Sigmoid colon (tissue), 7 donors: ENCODE measurements around the gene C15orf61. TPM values are rescaled to one million over a fixed set of nuclear protein-coding genes. Genes with fewer than 3 reads are reported as not detected.

Source experiments
- DNase-seq: peaks from one replicate; pipeline ENCODE4 v3.0.0-alpha.2; 2019
- H3K27ac ChIP-seq, 4 donors: fragments of 200-600 bp; sonication (generic); one replicate each; pipeline ENCODE4 v1.5.1; 2016 to 2019; ENCODE audit warnings: mild to moderate bottlenecking in 1 of 4
- H3K27me3 ChIP-seq, 3 donors: fragments of 200-600 bp; sonication (generic); one replicate each; pipeline ENCODE4 v1.5.1; 2019; ENCODE audit warnings: mild to moderate bottlenecking in 1 of 3
- H3K36me3 ChIP-seq, 4 donors: fragments of 200-600 bp; sonication (generic); one replicate each; pipeline ENCODE4 v1.5.1; 2016 to 2019
- H3K4me1 ChIP-seq, 4 donors: fragments of 200-600 bp; sonication (generic); one replicate each; pipeline ENCODE4 v1.5.1; 2017 to 2019
- H3K4me3 ChIP-seq, 4 donors: fragments of 200-600 bp; sonication (generic); one replicate each; pipeline ENCODE4 v1.5.1; 2017 to 2019; ENCODE audit warnings: mild to moderate bottlenecking in 2 of 4, moderate library complexity in 1 of 4
- H3K9me3 ChIP-seq, 4 donors: fragments of 200-600 bp in 3 of 4; sonication (generic) in 3 of 4; one replicate each; pipeline versions ENCODE4 v1.5.1 to v1.6.1; 2013 to 2019
- EP300 ChIP-seq, 4 donors: sonication (generic); formaldehyde crosslinking; IDR thresholded peaks; one replicate each; pipeline ENCODE4 v1.6.1; 2017; ENCODE audit warnings: antibody characterized with exemption in 4 of 4
- POLR2A ChIP-seq, 2 donors: fragments of 450-650 bp; IDR thresholded peaks; one replicate each; pipeline ENCODE4 v1.6.1; 2016; ENCODE audit warnings: antibody characterized with exemption in 2 of 2, mild to moderate bottlenecking in 2 of 2, moderate library complexity in 2 of 2
- POLR2AphosphoS5 ChIP-seq, 4 donors: sonication (generic); formaldehyde crosslinking; IDR thresholded peaks; one replicate each; pipeline ENCODE4 v1.6.1; 2017; ENCODE audit warnings: antibody characterized with exemption in 4 of 4
- WGBS, 2 donors: extraction: QIAGEN DNeasy Blood & Tissue Kit; methylation state at CpG; one replicate each; pipeline ENCODE4 v1.1.7; 2013; 5-methylcytosine and 5-hydroxymethylcytosine counted together
- intact Hi-C: fragments of 100-400 bp; cut with DNase I; formaldehyde crosslinking; loops from one replicate; pipeline ENCODE4 v1.15.1; 2023
- polyA plus RNA-seq, 3 donors: library from polyadenylated mRNA; stranded (reverse); fragments of 200-250 nt; gene quantifications; one replicate each; pipeline ENCODE4 v1.2.3, GENCODE V29; 2013
- total RNA-seq, 4 donors: library from RNA; depleted of rRNA; stranded (reverse); fragments of >200 nt; gene quantifications; one replicate each; pipeline ENCODE4 v1.1.0, GENCODE V29; 2016
- TF ChIP-seq, protein P1 (sequence below), 4 experiments: fragments of 450-650 bp in 3 of 4; fragments of 200-600 bp in 1 of 4; IDR thresholded peaks; one replicate each; pipeline ENCODE4 v1.5.1; 2016 to 2019; ENCODE audit warnings: antibody characterized with exemption in 4 of 4, mild to moderate bottlenecking in 3 of 4, moderate library complexity in 2 of 4
- donor health status: healthy with polysubstance abuse.
- donor health status: Bipolar disorder and iron deficiency.
- donor health status: healthy.

The C15orf61 gene
- total and polyA plus RNA-seq, 7 donors, result 1.8 to 8.6 (median 4.8) TPM

DNA sequence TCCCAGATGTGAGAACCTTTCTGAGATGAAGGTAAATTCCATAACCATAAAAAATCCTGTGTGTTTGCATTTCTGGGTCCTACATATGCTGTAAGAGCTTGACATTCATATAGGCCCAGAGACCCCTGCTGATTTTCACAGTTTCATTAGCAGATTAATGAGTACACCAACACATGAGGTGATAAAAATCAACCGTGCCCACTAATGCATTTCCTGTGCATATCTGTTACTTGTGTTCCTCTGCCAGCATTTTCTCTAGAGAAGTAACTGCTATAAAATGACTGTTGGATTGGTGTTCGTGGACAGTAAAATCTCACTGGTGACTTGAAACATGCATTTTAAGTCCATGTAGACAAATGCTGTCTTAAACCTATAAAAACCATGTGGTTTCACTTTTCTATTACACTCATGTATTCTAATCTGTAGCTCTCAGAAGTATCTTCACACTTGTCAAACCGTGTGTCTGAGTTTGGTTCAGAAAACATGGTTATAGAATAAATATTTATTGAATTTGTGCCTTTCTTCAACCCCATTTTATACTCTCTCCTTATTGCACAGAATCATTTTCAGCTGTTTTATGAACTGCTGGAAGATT lies 36.1 kb downstream of the C15orf61 start:
- intact Hi-C loops, result no loop called here
- WGBS, 2 donors, result 70 to 84% methylated on average over 3 of the region's 3 CpGs
- no peaks in the 10 kb centered on the region for H3K27me3 ChIP-seq
- no peak overlapping the region for H3K27ac ChIP-seq
- TF ChIP-seq POLR2AphosphoS5 (IDR thresholded peaks at IDR 0.05) (no peak), EP300 (IDR thresholded peaks at IDR 0.05) (no peak), POLR2A (IDR thresholded peaks at IDR 0.05) (no peak)
- TF ChIP-seq, protein P1, sequence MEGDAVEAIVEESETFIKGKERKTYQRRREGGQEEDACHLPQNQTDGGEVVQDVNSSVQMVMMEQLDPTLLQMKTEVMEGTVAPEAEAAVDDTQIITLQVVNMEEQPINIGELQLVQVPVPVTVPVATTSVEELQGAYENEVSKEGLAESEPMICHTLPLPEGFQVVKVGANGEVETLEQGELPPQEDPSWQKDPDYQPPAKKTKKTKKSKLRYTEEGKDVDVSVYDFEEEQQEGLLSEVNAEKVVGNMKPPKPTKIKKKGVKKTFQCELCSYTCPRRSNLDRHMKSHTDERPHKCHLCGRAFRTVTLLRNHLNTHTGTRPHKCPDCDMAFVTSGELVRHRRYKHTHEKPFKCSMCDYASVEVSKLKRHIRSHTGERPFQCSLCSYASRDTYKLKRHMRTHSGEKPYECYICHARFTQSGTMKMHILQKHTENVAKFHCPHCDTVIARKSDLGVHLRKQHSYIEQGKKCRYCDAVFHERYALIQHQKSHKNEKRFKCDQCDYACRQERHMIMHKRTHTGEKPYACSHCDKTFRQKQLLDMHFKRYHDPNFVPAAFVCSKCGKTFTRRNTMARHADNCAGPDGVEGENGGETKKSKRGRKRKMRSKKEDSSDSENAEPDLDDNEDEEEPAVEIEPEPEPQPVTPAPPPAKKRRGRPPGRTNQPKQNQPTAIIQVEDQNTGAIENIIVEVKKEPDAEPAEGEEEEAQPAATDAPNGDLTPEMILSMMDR (IDR thresholded peaks at IDR 0.05), result no peak
- no peak for DNase-seq
- peaks cover 0 to 22% (median 0%) of the 10 kb centered on the region in 4 donors for H3K36me3 ChIP-seq
- no peaks in the 10 kb centered on the region for H3K9me3 ChIP-seq
- no peak overlapping the region for H3K4me3 ChIP-seq
- H3K4me1 ChIP-seq, result no peaks in the 10 kb centered on the region

DNA sequence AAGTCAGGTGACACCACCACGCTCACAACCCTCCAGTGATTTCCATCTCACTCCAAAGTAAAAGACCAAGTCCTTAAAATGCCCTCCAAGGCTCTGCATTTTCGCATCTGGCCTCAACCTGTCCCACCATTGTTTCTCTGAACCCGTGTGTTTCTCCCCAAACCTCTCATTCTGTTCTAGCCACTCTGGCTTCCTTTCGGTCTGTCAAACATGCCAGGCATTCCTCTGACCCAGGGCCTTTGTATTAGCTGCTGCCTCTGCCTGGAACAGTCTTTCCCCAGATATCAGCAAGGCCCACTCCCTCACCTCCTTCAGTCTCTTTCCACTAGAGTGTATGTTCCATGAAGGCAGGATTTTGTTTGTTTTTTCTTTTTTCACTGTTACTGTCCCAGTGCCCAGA lies 37.6 kb downstream of the C15orf61 start:
- Histone ChIP-seq H3K4me1 (no peaks in the 10 kb centered on the region), H3K27ac (no peak overlapping the region), H3K27me3 (no peaks in the 10 kb centered on the region), H3K4me3 (no peak overlapping the region), H3K9me3 (no peaks in the 10 kb centered on the region), H3K36me3 (peaks cover 0 to 14% (median 0%) of the 10 kb centered on the region in 4 donors)
- WGBS, 2 donors, result 95 to 98% methylated on average over 4 of the region's 4 CpGs
- intact Hi-C loops, result no loop called here
- TF ChIP-seq POLR2A (IDR thresholded peaks at IDR 0.05) (no peak), POLR2AphosphoS5 (IDR thresholded peaks at IDR 0.05) (no peak), EP300 (IDR thresholded peaks at IDR 0.05) (no peak)
- TF ChIP-seq, protein P1 (IDR thresholded peaks at IDR 0.05), result no peak
- no peak for DNase-seq

DNA sequence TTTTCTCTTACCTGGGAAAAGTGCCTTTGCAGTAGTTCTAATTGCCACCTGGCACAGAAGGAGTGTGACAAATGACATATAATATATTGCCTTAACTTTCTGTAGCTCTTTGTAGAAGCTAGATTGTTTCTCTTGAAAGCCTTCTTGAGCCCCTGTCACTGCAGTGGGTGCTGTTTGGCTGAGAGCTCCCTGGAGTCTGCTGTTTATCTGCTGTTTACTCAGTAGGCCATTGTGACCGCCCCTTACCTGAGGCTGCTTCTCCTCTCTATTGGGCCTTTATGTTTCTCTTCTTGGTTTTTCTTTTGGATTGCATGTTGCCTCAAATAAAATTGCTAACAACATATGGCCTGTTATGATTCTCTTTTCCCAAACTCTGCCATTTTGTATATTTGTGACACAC lies 38.2 kb downstream of the C15orf61 start:
- Histone ChIP-seq H3K27me3 (no peaks in the 10 kb centered on the region), H3K4me3 (no peak overlapping the region), H3K4me1 (no peaks in the 10 kb centered on the region), H3K9me3 (no peaks in the 10 kb centered on the region), H3K27ac (no peak overlapping the region), H3K36me3 (peaks cover 0 to 14% (median 0%) of the 10 kb centered on the region in 4 donors)
- no peak for DNase-seq
- intact Hi-C loops, result no loop called here
- TF ChIP-seq EP300 (IDR thresholded peaks at IDR 0.05), result no peak
- TF ChIP-seq POLR2A (IDR thresholded peaks at IDR 0.05), result no peak
- TF ChIP-seq, protein P1 (IDR thresholded peaks at IDR 0.05), result no peak
- no peak for TF ChIP-seq POLR2AphosphoS5 (IDR thresholded peaks at IDR 0.05)
- WGBS, 2 donors, result 88 to 94% methylated on average over 1 of the region's 1 CpG

DNA sequence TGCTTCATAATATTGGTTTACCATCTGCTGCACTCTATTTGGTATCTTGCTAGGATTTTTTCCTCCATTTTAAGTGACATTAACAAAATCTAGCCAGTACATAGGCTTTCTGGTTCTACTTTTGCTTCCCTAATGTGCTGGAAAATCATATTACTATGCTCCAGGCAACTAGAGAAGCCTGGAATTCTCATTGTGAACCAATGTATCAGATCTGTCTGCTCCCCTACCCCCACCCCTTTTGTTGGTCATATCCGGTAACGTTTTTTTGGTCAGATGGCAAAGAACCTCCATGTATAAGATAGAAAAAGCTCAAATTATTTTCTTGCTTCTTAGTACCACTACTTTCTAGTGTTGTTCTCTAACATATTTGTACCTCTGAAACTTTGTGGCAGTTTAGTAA lies 38.6 kb downstream of the C15orf61 start:
- Histone ChIP-seq H3K9me3 (no peaks in the 10 kb centered on the region), H3K36me3 (peaks cover 0 to 14% (median 0%) of the 10 kb centered on the region in 4 donors), H3K27ac (no peak overlapping the region), H3K4me1 (no peaks in the 10 kb centered on the region), H3K4me3 (no peak overlapping the region), H3K27me3 (no peaks in the 10 kb centered on the region)
- DNase-seq, result no peak
- 98% methylated on average over 2 of the region's 2 CpGs for WGBS, 2 donors
- intact Hi-C loops, result no loop called here
- TF ChIP-seq POLR2A (IDR thresholded peaks at IDR 0.05), result no peak

DNA sequence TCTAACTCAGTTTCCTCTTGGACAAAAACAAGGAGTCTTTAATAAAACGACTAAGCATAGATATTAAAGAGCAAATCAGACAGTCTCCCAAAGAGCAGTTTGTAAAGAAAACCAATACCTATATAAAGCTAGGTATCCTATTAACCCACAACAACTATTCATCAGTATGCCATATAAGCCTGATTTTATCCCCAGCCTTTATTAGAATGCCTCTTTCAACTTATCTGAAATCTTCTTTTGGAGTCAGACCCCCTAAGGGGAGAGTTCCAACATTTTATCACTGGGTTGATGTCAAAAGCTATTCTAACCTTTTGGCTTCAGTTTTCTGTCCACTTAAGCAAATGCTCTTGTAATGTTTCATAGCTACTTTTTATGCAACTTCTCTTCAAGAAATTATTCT lies 39.4 kb downstream of the C15orf61 start:
- intact Hi-C loops, result no loop called here
- Histone ChIP-seq H3K27ac (no peak overlapping the region), H3K4me3 (no peak overlapping the region), H3K9me3 (no peaks in the 10 kb centered on the region), H3K36me3 (peaks cover 0 to 14% (median 0%) of the 10 kb centered on the region in 4 donors), H3K27me3 (no peaks in the 10 kb centered on the region), H3K4me1 (no peaks in the 10 kb centered on the region)
- no peak for DNase-seq
- TF ChIP-seq, protein P1 (IDR thresholded peaks at IDR 0.05), result no peak
- 90 to 93% methylated on average over 1 of the region's 1 CpG for WGBS, 2 donors
